ENCODE results near the gene NUDC. TPM values are rescaled to one million over a fixed set of nuclear protein-coding genes. Genes with fewer than 3 reads are reported as not detected.

The NUDC gene
- total RNA-seq, 1 donor: 26.7 TPM

GRCh38 chr1:26900001-26900814 lies 21.3 kb upstream of the NUDC start, which contains the start of gene GPATCH3:
Gene GPATCH3 (minus strand): TSS chr1:26900467. CDS start chr1:26900442, 25 bp downstream.
- peak; percentile 97 for DNase-seq (ENCODE audit: low read depth)
- peak within 1 kb of the TSS; percentile 99 for H3K4me3 ChIP-seq (ENCODE audit: low read depth, low read length)
- no peak for TF ChIP-seq CTCF (IDR thresholded peaks at IDR 0.05; ENCODE audit: insufficient read depth, low read length)

GRCh38 chr1:26900815-26901511 lies 20.6 kb upstream of the NUDC start:
- TF ChIP-seq CTCF (IDR thresholded peaks at IDR 0.05; ENCODE audit: insufficient read depth, low read length): no peak
- H3K4me3 ChIP-seq (ENCODE audit: low read depth, low read length): peak overlapping the region; percentile 99
- DNase-seq (ENCODE audit: low read depth): no peak

GRCh38 chr1:26907071-26907917 lies 14.2 kb upstream of the NUDC start:
- TF ChIP-seq CTCF (IDR thresholded peaks at IDR 0.05; ENCODE audit: insufficient read depth, low read length): no peak
- no peak overlapping the region for H3K4me3 ChIP-seq (ENCODE audit: low read depth, low read length)
- peak; percentile 85 for DNase-seq (ENCODE audit: low read depth)

- DNase-seq (ENCODE audit: low read depth): no peak
- no peak overlapping the region for H3K4me3 ChIP-seq (ENCODE audit: low read depth, low read length)
- TF ChIP-seq CTCF (IDR thresholded peaks at IDR 0.05; ENCODE audit: insufficient read depth, low read length): no peak
These were observed 11.6 kb upstream of the NUDC start for GRCh38 chr1:26909951-26910342.

- no peak for DNase-seq (ENCODE audit: low read depth)
- no peak for TF ChIP-seq CTCF (IDR thresholded peaks at IDR 0.05; ENCODE audit: insufficient read depth, low read length)
- no peak overlapping the region for H3K4me3 ChIP-seq (ENCODE audit: low read depth, low read length)
These were observed 11.0 kb upstream of the NUDC start for GRCh38 chr1:26910343-26911160.
